PC-3 (cell line): ENCODE measurements around the gene VPS37B. TPM values are rescaled to one million over a fixed set of nuclear protein-coding genes. Genes with fewer than 3 reads are reported as not detected.

Experiments used
- ATAC-seq: fragments of 200-7000 bp; cut with Tn5 transposase; 2 replicates; pipeline ENCODE4 v1.9.1; 2020; ENCODE audit warnings: mild to moderate bottlenecking, moderate library complexity
- BruUV-seq: library from RNA; stranded (reverse); fragments of 400-500 nt; replicated peaks from 2 replicates; lab custom pipeline; 2021; lab: Mats Ljungman, UMichigan
- CTCF ChIA-PET: fragments of 300-600 bp; sonication (Branson Sonifier 250); formaldehyde crosslinking; loops from one replicate; lab custom pipeline; 2022; ENCODE audit warnings: antibody characterized with exemption; lab: Charles Lee
- POLR2A ChIA-PET: fragments of 300-600 bp; sonication (Branson Sonifier 250); formaldehyde crosslinking; loops from one replicate; lab custom pipeline; 2022; ENCODE audit warnings: antibody characterized with exemption; ENCODE audit not compliant: unreplicated experiment; lab: Charles Lee
- DNase-seq: peaks from one replicate; pipeline ENCODE4 v3.0.0-alpha.2; 2015
- H2AFZ ChIP-seq: fragments of 300-600 bp; sonication (generic); 2 replicates; pipeline ENCODE4 v1.6.0; 2016; ENCODE audit warnings: antibody characterized with exemption, low read length
- H3F3A ChIP-seq: fragments of 300-600 bp; sonication (generic); one replicate; pipeline ENCODE4 v1.6.0; 2017; ENCODE audit warnings: antibody characterized with exemption, low read length, control low read depth, mild to moderate bottlenecking; ENCODE audit not compliant: unreplicated experiment
- H3K27ac ChIP-seq: fragments of 300-600 bp; sonication (generic); 2 replicates; pipeline ENCODE4 v1.5.1; 2016; ENCODE audit warnings: mild to moderate bottlenecking, low read length
- H3K27me3 ChIP-seq: fragments of 300-600 bp; sonication (generic); 2 replicates; pipeline ENCODE4 v1.6.1; 2016; ENCODE audit warnings: low read length, mixed read lengths
- H3K36me3 ChIP-seq: fragments of 300-600 bp; sonication (generic); 2 replicates; pipeline ENCODE4 v1.6.1; 2016; ENCODE audit warnings: low read depth, mixed run types, low read length, mixed read lengths
- H3K4me1 ChIP-seq: fragments of 300-600 bp; sonication (generic); 2 replicates; pipeline ENCODE4 v1.5.1; 2016; ENCODE audit warnings: low read length; ENCODE audit not compliant: insufficient read depth
- H3K4me2 ChIP-seq: fragments of 300-600 bp; sonication (generic); 2 replicates; pipeline ENCODE4 v1.6.0; 2016; ENCODE audit warnings: low read length
- H3K4me3 ChIP-seq: fragments of 300-600 bp; sonication (generic); 2 replicates; pipeline ENCODE4 v1.5.1; 2016; ENCODE audit warnings: mild to moderate bottlenecking, low read length, mixed read lengths
- H3K79me2 ChIP-seq: fragments of 300-600 bp; sonication (generic); 2 replicates; pipeline ENCODE4 v1.6.1; 2017; ENCODE audit warnings: low read length, mixed read lengths
- H3K9ac ChIP-seq: fragments of 300-600 bp; sonication (generic); 2 replicates; pipeline ENCODE4 v1.6.0; 2016; ENCODE audit warnings: mild to moderate bottlenecking, low read length
- H3K9me2 ChIP-seq: fragments of 300-600 bp; sonication (generic); replicated peaks from 2 replicates; pipeline ENCODE4 v1.6.1; 2016; ENCODE audit warnings: mixed run types, low read length, mixed read lengths
- H3K9me3 ChIP-seq: fragments of 300-600 bp; sonication (generic); 2 replicates; pipeline ENCODE4 v1.6.1; 2016; ENCODE audit warnings: low read length, mixed read lengths
- H4K20me1 ChIP-seq: fragments of 300-600 bp; sonication (generic); 2 replicates; pipeline ENCODE4 v1.6.1; 2016; ENCODE audit warnings: low read length, mixed read lengths
- CTCF ChIP-seq: fragments of 300-600 bp; sonication (generic); conservative IDR thresholded peaks from 2 replicates; pipeline ENCODE4 v1.5.1; 2017; ENCODE audit warnings: antibody characterized with exemption, low read depth, mild to moderate bottlenecking, low read length
- EZH2 ChIP-seq: fragments of 300-600 bp; sonication (generic); IDR thresholded peaks from one replicate; pipeline ENCODE4 v1.6.1; 2017; ENCODE audit warnings: antibody characterized with exemption, mild to moderate bottlenecking, low read length; ENCODE audit not compliant: unreplicated experiment
- EZH2phosphoT487 ChIP-seq: fragments of 300-600 bp; sonication (generic); IDR thresholded peaks from 2 replicates; pipeline ENCODE4 v1.6.1; 2018; ENCODE audit warnings: mild to moderate bottlenecking, antibody characterized with exemption, low read length, borderline replicate concordance
- intact Hi-C: fragments of 100-400 bp; cut with micrococcal nuclease; formaldehyde crosslinking; loops from 2 replicates; pipeline ENCODE4 v1.9.0; 2023
- total RNA-seq: library from RNA; depleted of rRNA; stranded (reverse); fragments of >200 nt; gene quantifications from 2 replicates; pipeline ENCODE4 v1.2.3, GENCODE V29; 2014

Gene VPS37B
- total RNA-seq, 1 experiment from 2014 or later: 74.3 TPM

- BruUV-seq: no TSS peak
Measured at GRCh38 chr12:122830517-122831214, 65.3 kb downstream of the VPS37B start.

GRCh38 chr12:122827258-122827657 lies 68.7 kb downstream of the VPS37B start:
- H3K4me1 ChIP-seq: peaks cover 6% of the 10 kb centered on the region
- H3K27ac ChIP-seq: no peak overlapping the region
- H3K9ac ChIP-seq: no peak overlapping the region
- H3K79me2 ChIP-seq: no peaks in the 10 kb centered on the region
- ATAC-seq (no peak), DNase-seq (no peak)
- H3K4me2 ChIP-seq: peak overlapping the region; percentile 81; the same call in 1 of the 2 replicates
- BruUV-seq: no TSS peak
- no peaks in the 10 kb centered on the region for H3K27me3 ChIP-seq
- TF ChIP-seq EZH2 (no peak), EZH2phosphoT487 (no peak), CTCF (no peak)
- ChIA-PET POLR2A (interaction anchor here (0.5 to 0.7 kb wide), 3 partner anchors 11 to 147 kb away, joined by 3 to 4 read pairs (median 4); no protein-coding TSS in a partner anchor), CTCF (interaction anchor here (1.1 kb wide), 1 partner anchor 33 kb away, joined by 3 read pairs; no protein-coding TSS in a partner anchor)
- H3K9me2 ChIP-seq: no peaks in the 10 kb centered on the region
- H4K20me1 ChIP-seq: no peaks in the 10 kb centered on the region
- no peak overlapping the region for H3K4me3 ChIP-seq
- H3F3A ChIP-seq: no peaks in the 10 kb centered on the region
- peak overlapping the region; percentile 78; the same call in 1 of the 2 replicates for H2AFZ ChIP-seq
- intact Hi-C loops: no loop called here
- H3K9me3 ChIP-seq: no peaks in the 10 kb centered on the region
- H3K36me3 ChIP-seq: no peaks in the 10 kb centered on the region

More at GRCh38 chr12:122830517-122831214, 65.3 kb downstream of the VPS37B start:
- Histone ChIP-seq H4K20me1 (no peaks in the 10 kb centered on the region), H3K27me3 (no peaks in the 10 kb centered on the region), H3K36me3 (no peaks in the 10 kb centered on the region), H3K4me1 (peaks cover 16% of the 10 kb centered on the region), H3F3A (no peaks in the 10 kb centered on the region), H3K4me3 (no peak overlapping the region), H2AFZ (0 out of 2 replicates have a peak overlapping the region, but pooled peaks have one; percentile 15), H3K9me3 (no peaks in the 10 kb centered on the region), H3K4me2 (peak overlapping the region; percentile 36), H3K9ac (no peak overlapping the region), H3K9me2 (no peaks in the 10 kb centered on the region), H3K27ac (peak overlapping the region; percentile 34), H3K79me2 (no peaks in the 10 kb centered on the region)
- POLR2A ChIA-PET: interaction anchor here (0.5 kb wide), 1 partner anchor 26 kb away, joined by 8 read pairs; no protein-coding TSS in a partner anchor
- intact Hi-C loops: loop anchor here (10.0 kb wide), 1 partner anchor 56 kb away; the partner anchor contains the start of gene CCDC62
- TF ChIP-seq EZH2 (no peak), CTCF (no peak), EZH2phosphoT487 (no peak)
- CTCF ChIA-PET: no interaction called here
- ATAC-seq (peak; percentile 66), DNase-seq (peak; percentile 96)
